Middle frontal gyrus (tissue), 1 donor: ENCODE measurements around the gene TBC1D5.
"Not testable (repeated sequence)": the region's sequence is repeated elsewhere in the genome, so short reads cannot be mapped to it uniquely, and the experiment has no call there.

Experiments
- DNase-seq: peaks from one replicate; pipeline ENCODE4 v3.0.0-alpha.2; 2015; ENCODE audit warnings: low spot score; ENCODE audit errors: extremely low spot score

Gene TBC1D5

DNA sequence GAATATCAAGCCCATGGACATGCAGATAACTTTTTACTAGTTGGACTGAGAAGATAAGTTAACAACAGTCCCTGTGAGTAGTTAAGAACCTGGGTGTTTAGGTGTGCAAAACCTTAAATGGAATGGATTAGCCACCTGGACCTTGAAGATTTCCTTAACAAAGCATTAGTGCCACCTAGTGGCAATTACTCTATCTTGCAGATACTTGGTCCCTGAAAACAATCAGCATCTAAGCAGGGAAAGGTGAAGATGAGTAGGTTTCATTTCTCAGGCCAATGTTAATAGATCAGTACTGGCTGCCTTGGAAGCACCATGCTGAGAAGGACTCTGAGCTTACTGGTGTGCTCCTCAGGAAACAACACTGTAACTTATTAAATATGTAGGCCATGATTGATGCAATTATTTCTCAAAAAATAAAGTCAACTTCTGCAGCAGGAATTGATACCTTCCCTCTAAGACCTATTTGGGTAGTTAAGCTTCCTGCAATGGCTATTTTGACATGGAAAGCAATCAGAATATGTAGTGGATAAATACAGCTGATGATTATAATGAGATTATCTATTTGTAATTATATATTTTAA lies 329.4 kb downstream of the TBC1D5 start:
- no peak for DNase-seq

DNA sequence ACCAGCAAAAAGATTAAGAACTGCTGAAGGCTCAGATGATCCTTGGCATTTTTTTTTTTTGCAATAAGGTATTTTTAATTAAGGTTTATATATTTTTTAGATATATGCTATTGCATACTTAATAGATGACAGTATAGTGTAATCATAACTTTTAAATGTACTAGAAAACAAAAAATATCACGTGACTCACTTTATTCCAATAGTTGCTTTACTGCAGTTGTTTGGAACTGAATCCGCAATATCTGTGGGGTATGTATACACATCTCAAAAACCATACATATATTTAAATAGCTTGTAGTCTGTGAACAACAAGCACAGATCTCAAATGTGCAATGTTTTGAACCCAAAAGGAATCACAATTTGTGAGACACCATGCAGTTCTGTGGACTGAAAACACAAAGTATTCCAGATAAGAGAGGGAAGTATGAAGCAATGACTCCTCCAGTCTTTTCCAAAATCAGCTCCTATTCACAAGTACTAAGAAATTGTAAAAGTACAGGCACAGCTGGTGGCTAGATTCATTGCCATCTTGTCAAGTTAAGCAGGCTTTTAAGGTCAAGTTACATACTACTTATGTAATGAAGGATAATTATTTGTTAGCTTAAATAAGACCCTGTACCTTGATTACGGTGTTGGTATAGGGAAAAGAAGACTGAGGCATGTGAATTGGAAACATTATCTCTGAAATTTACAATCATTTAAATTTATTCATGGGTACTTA lies 331.1 kb downstream of the TBC1D5 start:
- no peak for DNase-seq

DNA sequence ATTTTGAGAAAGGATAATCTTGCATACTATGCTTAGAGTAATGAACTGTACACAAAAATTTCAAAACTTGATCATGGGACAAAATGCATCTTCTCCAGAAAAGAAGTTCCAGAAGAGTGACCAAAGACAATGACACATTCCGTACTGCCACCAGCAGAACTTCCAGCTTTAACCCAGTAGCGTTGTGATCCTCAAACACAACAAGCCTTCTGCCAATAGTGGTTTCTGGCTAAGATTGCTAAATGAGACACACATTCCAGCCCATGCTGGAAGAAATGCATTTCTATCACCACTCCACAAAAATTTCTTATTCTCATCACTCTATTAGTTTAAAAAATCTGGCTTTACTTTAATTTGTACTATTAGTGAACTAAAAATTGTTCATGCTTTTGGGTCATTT lies 334.9 kb downstream of the TBC1D5 start:
- DNase-seq = no peak

DNA sequence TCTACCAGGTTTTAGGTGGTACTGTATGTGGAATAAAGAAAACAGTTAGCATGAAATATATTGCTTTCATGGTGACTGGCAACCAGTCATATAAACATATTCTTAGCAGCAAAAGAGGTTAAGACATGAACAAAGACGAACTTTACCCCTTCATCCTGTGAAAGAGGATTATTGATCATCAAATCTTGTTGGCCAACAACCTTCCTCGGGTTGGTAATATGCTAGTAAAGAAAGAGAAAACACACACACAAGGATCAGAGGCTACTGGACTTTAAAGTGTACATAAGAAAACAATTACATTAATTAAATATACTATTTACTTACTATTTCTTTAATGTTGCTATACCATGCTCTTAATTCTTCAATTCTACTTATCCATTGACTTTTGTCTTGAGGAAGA lies 337.9 kb downstream of the TBC1D5 start:
- no peak for DNase-seq

DNA sequence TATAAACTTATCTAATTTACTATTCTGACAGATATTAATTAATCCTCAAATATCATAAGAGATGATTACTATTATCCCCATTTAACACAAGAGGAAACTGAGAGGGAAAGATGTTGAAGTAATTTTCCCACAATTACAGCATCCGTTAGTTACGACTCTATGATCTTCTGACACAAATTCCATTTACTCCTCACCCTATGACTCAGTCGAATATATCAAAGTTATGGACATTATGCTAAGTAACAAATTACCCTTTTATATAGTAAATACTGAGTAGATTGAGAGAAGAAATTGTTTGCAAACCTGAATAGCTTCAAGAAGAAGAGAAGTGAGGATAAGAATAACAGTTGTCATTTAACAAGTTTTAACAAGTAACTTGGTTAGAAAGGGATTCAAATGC lies 340.0 kb downstream of the TBC1D5 start:
- DNase-seq = no peak

DNA sequence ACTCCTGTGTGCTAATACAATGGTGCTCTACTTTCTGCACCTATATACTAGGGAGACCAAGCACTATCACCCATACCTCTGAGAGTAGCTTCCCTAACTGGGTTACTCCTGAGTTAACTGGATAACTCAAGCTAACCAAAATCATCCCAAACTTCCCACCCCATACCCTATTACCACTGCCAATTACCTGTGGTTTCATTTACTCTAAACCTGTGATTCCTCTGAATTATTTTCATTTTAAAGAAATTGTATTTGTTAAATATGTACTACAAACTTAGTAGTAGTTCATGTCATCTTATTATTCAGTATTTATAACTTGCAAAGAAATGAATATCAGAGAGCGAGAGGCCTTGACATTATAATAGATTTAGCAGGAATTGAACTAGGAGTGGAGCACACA lies 340.5 kb downstream of the TBC1D5 start:
- no peak for DNase-seq

DNA sequence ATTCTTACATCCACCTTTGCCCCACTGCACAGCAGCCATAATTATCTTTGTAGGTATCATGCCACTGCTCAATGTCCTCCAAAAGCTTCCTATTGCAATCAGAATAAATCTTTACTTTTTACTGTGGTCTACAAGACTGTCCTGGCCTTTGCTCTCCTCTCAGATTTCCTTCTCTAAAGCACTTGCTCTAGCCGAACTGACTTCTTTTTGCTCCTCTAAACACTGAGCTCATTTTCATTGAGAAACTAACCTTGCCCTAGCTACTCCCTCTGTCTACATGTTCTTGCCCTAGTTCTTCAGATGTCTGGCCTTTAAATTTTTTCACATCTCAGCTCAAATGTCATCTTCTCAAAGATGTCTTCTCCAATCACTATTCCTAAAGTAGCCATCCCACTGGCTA lies 342.8 kb downstream of the TBC1D5 start:
- DNase-seq = no peak

DNA sequence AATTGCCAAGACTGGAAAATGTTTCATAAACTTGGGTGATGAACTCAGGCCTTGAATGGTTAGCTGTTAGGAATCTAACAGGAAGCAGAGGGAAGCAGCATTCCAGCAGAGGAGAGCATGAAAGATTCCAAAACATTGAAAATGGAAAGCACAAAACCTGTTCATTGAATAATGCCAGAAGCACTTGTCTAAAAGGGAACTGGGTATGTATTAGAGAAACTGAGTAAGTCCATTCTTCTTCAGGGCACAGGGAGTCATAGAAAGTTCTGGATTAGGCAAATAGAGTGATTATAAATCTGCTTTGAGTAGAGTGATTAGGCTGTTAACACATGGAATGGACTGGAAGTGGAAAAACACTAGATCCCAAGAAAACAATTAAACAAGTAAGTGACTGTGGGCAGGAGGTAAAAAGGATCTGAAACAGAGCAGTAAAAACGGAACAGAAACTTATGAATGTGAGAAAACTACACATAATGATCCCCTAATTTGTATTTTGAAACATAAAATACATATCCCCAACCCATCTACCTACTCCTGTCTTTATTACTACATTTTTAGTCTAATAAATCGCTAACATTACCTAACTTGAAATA lies 343.4 kb downstream of the TBC1D5 start:
- DNase-seq = no peak

DNA sequence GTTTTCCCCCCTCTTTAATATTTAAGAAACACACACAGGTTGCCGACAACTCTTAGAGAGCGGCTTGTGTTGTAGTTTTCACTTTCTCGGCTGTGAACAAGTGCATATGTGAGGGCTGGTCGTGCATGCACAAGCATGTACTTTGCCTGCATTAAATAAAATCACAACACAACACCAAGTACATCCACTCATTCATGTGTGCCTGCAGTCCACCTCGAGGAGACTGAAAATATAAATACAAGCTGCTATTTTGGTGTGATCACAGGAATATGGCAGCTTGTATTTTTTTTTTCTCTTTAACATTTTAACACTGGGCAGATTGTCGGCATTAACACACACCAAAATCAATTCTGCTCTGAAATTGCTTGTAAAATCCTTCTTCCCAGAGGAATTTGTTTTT lies 346.4 kb downstream of the TBC1D5 start:
- DNase-seq = no peak

DNA sequence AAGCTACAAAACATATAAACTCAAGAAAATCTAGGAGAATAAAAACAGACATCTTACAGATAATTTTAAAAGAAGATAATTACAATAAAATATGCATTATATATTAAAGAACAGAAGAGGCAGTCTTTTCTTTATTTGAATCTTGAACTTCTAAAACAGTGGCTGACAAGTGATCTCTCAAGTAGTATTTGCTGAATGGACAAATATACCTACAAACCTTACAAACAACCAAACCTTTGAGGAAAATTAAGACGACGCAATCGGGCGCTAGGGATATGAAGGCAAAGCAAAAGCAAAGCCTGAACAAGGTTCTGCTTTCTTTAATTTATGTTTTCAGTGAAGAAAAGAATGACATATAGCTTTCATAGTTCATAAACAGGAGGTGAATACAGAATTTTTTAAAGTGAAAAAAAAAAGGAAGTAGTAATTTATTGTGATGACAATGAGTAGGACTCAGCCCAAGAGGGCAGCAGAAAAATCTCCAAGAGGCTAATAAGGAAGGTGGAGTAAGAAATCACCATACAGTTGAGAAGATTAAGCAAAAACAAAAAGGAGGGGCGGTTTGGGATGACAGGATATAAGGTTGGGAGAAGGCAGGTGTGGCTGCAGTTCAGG lies 347.8 kb downstream of the TBC1D5 start:
- DNase-seq = no peak

DNA sequence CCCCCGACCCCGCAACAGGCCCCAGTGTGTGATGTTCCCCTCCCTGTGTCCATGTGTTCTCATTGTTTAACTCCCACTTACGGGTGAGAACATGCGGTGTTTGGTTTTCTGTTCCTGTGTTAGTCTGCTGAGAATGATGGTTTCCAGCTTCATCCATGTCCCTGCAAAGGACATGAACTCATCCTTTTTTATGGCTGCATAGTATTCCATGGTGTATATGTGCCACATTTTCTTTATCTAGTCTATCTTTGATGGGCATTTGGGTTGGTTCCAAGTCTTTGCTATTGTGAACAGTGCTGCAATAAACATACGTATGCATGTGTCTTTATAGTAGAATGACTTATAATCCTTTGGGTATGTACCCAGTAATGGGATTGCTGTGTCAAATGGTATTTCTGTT lies 349.9 kb downstream of the TBC1D5 start:
- DNase-seq = not testable (repeated sequence)

DNA sequence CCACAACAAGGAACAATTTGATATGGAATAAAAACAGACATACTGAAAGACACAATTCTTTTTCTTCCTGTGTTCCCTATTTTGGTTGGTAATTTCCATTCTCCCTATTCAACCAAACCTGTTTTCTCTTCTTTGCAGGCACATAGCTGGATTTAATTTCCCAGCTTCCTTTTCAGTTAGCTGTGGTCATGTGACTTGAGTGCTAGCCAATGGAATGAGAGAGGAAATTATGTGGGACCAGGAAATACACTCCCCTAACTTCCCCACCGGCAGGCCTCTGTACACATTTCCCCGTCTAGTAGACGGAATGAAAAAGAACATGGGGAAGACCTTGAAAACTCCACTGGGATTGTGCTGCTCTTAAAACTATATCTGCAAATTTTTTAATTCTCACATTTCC lies 351.6 kb downstream of the TBC1D5 start:
- DNase-seq = no peak

DNA sequence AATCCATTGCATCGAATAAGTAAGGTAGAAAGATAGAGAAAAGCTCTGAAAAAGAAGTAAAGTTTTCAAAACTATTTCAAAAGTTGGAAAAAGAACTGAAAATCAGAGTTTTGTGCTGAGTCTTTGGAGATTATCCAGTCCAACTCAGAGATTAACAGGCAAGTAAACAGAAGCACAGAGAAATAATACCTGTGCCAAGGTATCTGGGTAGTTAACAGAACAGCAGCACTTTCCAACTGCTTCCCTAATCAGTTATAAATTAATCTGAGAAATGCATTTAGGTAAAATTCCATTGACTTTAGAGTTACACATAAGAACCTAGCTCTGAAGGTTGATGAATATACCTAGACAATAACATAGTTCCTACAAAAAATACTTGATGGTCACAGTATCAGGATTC lies 355.3 kb downstream of the TBC1D5 start:
- no peak for DNase-seq

DNA sequence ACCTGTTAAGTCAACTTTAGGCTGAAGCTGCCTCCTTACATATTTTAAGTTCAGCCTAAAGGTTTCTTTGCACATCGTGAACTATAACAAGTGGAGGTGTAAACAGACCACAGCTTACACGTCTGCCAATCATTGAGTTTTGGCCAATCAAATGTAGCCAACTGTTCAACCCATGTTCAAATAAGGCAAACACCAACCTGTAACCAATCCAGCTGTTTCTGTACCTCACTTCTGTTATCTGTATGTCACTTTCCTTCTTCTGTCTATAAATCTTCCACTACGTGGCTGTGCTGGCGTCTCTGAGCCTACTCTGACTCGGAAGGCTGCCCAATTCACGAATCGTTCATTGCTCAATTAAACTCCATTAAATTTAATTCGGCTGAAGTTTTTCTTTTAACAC lies 356.0 kb downstream of the TBC1D5 start:
- DNase-seq = no peak

DNA sequence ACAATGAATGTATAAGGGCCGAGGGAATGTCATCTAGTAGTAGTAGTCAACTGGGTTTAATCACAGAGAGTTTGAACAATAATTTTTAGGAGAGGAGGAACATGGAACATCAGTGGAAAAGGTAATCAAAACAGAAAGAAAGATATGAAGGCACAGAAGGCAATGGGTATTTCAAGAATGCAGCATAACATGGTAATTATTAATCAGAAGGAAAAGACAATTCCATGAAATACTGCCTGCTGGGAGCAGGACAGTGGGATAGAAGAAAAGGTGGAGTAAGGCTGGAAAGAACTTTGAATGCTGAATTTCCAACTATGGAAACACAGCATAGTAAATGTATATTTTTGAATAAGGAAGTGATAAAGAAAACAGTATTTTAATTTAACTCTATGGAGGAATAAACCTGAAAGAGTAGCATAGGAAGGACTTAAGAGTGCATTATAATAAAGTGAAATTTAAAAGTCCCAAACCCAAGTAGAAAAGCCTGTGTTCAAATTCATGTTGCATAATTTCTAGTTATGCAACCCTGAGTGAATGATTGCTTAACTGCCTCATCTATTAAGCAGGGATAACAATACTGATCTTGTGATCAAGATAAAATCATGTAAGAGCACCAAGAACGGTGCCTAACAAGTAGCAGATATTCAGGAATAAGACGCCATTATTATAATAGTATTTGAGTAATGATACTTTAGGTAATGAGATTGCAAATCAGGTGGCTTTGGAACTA lies 357.7 kb downstream of the TBC1D5 start:
- DNase-seq = no peak

DNA sequence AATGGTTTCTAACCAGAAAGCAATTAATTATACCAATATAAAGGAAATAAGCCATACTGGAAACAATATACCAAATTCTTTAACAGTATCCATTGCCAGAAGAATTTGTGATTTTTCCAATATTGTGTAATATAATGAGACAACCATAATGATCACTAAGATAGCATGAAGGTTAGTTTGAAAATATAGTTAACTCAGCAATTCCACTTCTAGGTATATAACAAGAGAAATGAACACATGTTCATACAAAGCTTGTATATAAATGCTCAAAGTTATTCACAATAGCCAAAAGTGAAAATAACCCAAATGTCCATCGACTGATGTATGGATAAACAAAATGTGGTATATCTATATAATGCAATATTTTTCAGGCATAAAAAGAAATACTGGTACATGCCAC lies 369.1 kb downstream of the TBC1D5 start:
- no peak for DNase-seq

DNA sequence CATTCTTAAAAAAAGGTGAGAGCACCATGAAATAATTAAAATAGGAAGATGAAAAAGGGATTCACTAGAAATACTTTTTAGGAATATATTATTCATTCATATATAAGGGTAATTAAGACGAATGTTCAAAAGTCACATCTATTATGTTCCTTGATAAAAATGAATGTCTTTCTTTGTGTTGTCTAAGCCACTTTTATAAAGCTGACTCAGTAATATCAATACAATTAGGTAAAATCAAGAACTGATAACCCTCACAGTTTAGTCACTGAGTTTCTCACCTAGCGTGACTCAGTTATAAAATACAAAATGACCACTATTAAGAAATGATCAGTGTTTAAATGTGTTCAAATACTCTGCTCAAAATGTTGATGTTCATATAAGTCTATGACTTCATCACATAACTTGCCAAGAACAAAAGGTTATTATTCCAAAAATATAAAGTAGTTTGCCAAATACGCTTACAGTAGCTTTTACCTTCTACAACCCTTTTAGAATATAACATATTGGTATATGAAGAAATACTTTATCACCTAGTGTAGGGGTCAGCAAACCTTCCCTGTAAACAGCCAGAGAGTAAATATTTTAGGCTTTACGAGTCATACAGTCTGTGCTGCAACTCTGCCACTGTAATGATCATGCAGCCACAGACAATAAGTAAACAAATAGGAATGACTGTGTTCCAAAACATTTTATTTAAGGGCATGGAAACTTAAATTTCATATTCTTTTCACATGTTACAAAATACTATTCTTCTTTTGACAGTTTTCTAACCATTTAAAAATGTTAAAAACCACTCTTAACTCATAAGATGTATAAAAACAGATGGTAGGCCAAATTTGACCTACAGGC lies 369.8 kb downstream of the TBC1D5 start:
- DNase-seq = no peak

DNA sequence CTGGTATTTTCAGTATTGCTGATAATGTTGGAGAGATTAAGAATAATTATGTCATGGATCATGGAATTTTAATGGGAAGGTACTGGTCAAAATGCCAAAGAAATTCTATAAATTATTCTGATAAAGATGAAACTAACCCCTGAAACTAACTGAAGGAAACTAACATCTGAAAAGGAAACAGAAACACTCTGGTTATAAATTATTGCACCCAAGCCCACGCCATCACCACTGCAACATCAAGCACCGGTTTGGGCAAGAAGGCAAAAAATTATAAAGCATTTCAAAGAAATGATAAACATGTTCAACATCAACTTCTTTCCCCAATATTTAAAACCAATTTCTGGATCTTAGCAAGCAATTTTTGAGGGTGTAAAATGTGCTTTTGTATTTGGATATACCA lies 372.5 kb downstream of the TBC1D5 start:
- no peak for DNase-seq

DNA sequence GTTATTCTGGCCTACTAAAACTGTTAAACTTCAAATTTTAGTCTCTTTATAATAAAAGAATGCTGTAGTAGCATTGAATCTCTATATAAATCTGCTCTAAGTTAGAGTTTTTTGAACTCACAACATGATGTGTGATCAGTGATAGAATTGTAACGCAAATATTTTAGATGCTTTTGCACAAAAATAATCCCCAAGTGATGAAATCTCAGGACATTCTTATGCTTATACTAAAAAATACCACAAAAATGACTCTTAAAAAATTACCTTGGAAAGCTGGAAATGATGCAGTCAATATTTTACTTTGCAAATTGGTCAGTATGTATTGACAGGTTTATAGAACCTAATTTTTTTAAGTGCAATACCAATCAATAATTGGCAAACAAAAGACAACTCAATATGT lies 375.3 kb downstream of the TBC1D5 start:
- no peak for DNase-seq

DNA sequence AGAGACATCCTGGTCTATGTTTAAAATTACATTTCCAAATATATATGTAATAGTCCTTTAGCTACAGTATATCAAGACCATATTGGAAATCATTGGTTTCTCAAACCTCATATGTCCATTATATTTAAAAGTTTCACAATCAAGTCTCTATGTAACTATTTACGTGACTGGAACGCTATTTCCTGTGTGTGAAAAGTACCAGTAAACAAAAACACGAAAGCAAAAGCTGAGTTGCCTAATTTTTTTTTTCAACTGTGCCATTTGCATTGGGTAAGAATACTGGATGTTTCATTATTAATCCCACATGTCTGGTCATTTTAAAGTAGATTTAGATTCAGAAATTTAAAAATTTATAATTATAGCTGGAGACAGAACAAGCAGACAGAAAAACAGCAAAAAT lies 381.4 kb downstream of the TBC1D5 start:
- no peak for DNase-seq

DNA sequence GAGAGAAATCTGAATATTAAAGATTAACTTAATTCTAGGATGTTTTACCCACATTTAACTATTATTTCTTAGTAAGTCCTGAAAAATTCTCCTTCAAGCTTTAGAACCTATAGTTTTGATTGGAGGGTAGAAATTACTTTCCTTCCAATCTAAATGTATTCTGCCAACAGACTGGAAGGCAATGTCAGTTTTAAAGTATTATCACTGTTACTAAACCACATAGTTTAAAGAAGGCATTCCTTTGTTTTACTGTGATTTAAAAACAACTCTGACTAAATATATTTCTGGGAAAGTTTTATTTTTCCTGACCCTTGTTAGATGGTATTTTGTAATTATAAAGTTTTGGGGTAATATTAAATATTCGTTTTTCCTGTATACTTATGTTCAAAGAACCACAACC lies 382.5 kb downstream of the TBC1D5 start:
- DNase-seq = no peak
